HG03139 (cell line): ENCODE measurements around the gene LYRM9.
"Not testable (repeated sequence)": the region's sequence is repeated elsewhere in the genome, so short reads cannot be mapped to it uniquely, and the experiment has no call there.

Experiments used
- ATAC-seq: cut with Tn5 transposase; IDR thresholded peaks from one replicate; pipeline ENCODE4 v1.9.1; 2021; ENCODE audit not compliant: unreplicated experiment

The LYRM9 gene

GRCh38 chr17:27892866-27893769 is at the start of gene LYRM9:
Gene LYRM9 (minus strand): TSS chr17:27893365. CDS start chr17:27882694, 10,671 bp downstream.
- ATAC-seq: peak; percentile 88

GRCh38 chr17:27940503-27941428 is 47.6 kb upstream of the LYRM9 start:
- ATAC-seq: no peak

- ATAC-seq: no peak
These were observed 46.6 kb upstream of the LYRM9 start for GRCh38 chr17:27939474-27940465.

GRCh38 chr17:27938864-27939263 is 45.7 kb upstream of the LYRM9 start:
- ATAC-seq: no peak

GRCh38 chr17:27938241-27938640 is 45.1 kb upstream of the LYRM9 start:
- no peak for ATAC-seq

GRCh38 chr17:27937025-27937546 is 43.9 kb upstream of the LYRM9 start:
- ATAC-seq: no peak

GRCh38 chr17:27930000-27930399 is 36.8 kb upstream of the LYRM9 start:
- no peak for ATAC-seq

GRCh38 chr17:27928587-27928986 is 35.4 kb upstream of the LYRM9 start:
- ATAC-seq: no peak

GRCh38 chr17:27927781-27928180 is 34.6 kb upstream of the LYRM9 start:
- no peak for ATAC-seq

- ATAC-seq: no peak
These were observed 28.4 kb upstream of the LYRM9 start for GRCh38 chr17:27921599-27921998.

- no peak for ATAC-seq
These were observed 27.9 kb upstream of the LYRM9 start for GRCh38 chr17:27921077-27921476.

GRCh38 chr17:27920569-27920968 is 27.4 kb upstream of the LYRM9 start:
- ATAC-seq: no peak

- no peak for ATAC-seq
These were observed 25.9 kb upstream of the LYRM9 start for GRCh38 chr17:27919079-27919478.

GRCh38 chr17:27918498-27918897 is 25.3 kb upstream of the LYRM9 start:
- ATAC-seq: no peak

- no peak for ATAC-seq
These were observed 23.8 kb upstream of the LYRM9 start for GRCh38 chr17:27917000-27917399.

GRCh38 chr17:27915709-27916108 is 22.5 kb upstream of the LYRM9 start:
- no peak for ATAC-seq

- ATAC-seq: no peak
These were observed 21.2 kb upstream of the LYRM9 start for GRCh38 chr17:27914382-27914781.

GRCh38 chr17:27912964-27913363 is 19.8 kb upstream of the LYRM9 start:
- no peak for ATAC-seq

- not testable (repeated sequence) for ATAC-seq
These were observed 19.1 kb upstream of the LYRM9 start for GRCh38 chr17:27912299-27912698.

- no peak for ATAC-seq
These were observed 14.9 kb upstream of the LYRM9 start for GRCh38 chr17:27907976-27908558.
